IPS DF 4.7 (cell line): ENCODE data around the gene CDH4.
"Not testable (repeated sequence)": the region's sequence is repeated elsewhere in the genome, so short reads cannot be mapped to it uniquely, and the experiment has no call there.

Experiments
- DNase-seq: peaks from one replicate; pipeline ENCODE4 v3.0.0-alpha.2; 2013; ENCODE audit warnings: low spot score; ENCODE audit errors: extremely low read depth

The CDH4 gene

DNA sequence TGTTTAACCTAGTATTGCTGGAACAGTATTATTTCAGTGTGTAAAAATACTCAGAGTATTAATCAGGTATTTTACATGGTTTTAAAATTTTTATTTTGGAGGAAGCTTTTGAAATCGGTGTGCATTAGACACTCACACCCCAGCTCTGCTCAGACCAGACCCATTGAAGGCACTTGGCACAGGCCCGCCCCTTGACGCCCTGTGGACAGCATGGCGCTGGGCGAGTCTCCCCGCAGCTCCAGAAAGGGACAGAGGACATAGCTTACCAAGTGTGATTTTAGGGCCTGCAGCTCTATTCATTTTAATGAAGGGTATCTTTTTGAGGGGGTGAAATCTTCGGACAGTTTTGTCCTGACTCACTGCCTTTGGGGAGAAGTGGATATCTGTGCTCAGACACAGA lies 164.5 kb downstream of the CDH4 start:
- no peak for DNase-seq

DNA sequence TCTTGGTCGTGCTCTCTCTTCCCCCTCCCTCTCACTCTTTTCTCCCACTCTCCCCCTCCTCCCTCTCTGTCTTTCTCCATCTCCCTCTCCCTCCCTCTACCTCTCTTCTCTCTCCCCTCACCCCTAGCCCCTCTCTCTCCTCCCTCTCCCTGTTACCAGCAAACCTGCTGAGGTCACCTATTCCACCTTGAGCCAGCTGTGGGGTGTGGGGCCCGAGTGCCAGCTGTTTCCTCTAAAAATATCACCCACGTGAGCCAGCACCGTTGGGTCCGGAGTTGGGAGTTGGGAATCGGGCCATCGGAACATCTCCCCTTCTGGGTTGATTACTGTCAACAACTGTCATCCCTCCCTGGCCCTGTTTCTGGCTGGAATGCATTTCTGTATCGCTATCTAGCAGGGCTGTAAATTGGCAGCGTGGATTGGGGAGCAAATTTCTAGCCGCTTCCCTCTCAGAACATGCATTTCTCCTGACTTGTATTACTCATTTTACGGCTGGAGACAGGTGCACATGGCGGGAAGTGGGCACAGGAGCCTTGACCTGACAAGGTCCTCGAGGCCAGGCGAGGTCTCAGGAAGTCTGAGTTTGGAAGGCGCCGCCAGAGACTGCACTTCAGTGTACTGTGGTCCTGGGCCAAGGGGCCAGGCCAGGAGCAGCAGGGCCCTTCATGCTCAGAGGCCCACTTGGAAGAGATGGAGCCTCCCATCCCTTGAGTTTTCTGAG lies 165.3 kb downstream of the CDH4 start:
- DNase-seq = no peak

DNA sequence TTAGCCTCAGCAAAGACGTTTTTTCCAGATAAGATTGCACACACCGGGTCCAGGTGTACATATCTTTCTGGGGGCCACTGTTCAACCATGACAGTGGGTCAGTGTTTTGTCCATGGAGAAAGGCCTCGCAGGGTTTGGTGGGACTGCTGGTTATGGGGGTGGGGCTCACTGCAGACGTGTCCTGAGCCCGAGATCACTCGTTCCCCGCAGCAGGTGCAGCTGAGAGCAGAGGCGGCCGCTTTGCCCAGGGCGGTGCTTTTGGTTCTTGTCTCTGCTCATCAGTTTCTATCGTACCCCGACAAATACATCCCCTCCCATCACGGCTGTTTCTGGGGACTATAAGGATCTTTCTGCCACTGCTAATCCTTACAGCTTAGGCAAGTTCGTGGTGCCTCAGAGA lies 166.9 kb downstream of the CDH4 start:
- no peak for DNase-seq

DNA sequence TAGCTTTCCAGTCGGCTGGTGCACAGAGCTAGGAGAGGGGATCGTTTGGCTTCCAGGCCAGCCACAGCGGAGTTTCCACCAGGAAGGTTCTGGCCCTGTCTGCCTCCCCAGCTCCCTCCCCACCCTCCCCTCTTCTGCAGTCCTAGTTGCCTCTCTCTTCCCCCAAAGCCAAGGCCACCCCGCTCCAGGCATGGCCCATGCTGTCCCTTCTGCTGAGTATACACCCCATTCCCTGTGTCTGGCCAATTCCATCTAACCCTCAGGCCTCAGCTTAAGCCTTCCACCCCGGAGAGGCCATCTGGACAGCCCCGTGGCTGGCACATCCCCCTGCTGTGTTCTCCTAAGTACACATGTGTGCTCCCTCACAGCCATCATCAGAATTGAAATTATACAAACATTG lies 167.4 kb downstream of the CDH4 start:
- no peak for DNase-seq

DNA sequence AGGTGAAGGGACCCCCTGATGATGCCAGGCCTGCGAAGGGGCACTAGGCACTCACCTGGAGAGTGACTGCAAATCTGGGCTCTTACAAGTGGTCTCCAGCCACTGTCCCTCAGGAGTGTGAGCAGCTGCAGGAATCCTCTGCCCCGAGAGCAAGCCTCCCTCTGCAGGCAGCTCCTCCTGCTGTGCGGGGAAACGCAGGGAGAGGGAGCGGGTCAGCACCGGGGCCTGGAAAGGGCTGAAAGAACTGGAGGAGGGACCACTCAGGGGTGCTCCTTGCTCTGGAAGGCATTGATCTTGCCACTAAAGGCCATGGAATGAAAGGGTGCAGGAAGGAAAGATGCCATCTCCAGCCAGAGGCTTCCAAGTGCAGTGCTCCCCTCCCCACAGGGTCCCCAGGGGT lies 168.0 kb downstream of the CDH4 start:
- no peak for DNase-seq

DNA sequence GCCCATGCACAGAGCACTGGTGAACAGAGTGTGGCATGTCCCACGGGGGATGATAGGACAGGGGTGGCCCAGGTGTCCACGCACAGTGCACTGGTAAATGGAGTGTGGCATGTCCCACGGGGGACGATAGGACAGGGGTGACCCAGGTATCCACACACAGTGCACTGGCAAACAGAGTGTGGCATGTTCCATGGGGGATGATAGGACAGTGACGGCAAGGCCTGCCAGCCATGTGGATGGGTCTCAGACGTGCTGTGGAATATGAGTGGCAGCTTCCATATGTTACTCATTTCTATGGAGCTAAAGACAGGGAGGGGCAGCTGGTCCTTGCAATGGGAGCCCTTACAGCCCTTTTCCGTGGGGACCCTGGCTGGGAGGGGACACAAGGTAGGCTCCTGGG lies 168.7 kb downstream of the CDH4 start:
- no peak for DNase-seq

DNA sequence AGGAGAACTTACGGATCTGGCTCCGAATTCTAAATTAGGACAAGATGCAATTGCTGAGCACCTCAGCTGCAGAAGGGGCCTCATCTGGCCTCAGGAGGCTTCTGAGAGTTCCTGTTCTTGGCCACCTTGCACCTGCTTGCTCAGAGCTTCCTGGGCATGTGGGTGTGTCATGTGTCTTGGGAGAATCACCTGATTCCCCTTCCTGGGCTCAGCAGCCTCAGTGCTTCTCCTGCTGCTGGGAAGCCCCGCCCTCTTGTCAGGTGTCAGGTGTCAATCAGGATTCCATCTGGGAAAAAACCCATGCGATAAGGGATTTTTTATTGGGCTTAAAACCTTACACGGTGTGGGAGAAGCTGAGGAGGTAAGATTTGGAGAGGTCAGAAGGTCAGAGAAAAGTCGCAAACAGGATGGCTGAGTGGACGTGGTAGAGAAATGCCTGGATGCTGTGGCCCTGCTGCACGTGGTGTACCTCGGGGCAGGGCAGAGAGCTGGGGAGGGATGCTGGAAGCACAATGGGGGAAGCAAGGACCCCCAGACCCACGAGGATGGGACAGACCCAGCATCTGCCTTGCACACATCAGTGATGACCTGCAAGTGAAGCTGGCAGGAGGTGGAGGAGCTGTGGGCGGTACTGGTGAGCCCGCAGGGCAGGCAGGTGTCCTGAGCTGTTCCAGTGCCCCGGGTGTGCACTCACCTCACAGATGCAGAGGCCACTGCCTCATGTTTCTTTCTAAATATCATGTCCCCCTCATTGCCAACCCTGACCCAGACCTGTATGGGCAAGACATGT lies 170.8 kb downstream of the CDH4 start:
- no peak for DNase-seq

DNA sequence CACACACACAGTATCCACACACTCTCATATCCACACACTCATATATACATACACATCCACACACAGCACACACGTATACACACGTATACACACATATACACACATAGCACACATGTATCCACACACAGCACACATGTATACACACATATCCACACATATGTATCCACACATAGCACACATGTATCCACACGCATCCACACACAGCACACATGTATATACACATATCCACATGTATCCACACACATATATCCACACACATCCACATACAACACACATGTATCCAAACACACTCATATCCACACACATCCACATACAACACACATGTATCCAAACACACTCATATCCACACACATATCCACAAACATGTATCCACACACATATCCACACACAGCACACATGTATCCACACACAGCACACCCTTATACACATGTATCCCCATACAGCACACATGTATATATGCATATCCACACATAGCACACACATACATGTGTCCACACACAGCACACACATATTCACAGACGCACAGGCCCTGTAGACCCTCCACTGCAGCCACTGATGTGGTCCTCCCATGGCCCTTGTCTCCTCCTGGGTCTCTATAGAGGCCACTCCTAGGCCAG lies 172.1 kb downstream of the CDH4 start:
- no peak for DNase-seq

DNA sequence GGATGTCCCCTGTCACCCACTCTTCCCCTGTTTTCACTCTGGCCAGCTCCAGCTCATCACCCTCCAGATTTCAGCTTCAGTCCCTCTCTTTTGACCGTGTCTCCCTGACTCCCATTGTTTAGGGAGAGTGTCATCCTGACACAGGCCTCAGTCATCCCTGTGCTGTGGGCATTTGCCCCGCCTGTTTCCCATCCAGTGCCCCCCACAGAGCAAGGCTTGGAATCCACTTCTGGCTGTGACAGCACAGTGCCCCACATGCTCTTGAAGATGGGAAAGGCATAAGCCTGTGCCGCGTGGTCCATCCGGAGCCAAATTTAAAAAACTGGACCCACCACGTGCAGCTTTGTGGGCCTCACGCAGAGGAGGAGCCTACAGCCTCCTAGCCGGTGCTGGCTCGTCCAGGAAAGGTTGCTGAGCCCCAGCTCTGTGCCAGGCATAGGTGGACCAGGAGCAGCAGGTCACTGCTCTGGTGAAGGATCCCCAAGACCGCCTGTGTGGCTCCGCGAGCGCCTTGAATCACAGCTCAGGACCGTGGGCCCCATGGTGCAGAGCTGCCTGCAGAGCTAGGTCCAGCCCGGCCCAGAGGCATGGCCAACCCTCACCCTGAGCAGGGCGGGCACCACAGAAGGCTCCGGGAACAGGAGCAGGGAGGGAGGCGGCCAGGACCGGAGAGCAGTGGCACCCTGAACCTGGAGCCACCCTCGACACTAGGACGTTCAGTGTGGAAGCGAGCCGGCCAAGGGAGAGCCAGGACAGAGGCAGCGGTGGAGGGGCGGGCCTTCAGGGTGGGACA lies 172.8 kb downstream of the CDH4 start:
- DNase-seq = no peak

DNA sequence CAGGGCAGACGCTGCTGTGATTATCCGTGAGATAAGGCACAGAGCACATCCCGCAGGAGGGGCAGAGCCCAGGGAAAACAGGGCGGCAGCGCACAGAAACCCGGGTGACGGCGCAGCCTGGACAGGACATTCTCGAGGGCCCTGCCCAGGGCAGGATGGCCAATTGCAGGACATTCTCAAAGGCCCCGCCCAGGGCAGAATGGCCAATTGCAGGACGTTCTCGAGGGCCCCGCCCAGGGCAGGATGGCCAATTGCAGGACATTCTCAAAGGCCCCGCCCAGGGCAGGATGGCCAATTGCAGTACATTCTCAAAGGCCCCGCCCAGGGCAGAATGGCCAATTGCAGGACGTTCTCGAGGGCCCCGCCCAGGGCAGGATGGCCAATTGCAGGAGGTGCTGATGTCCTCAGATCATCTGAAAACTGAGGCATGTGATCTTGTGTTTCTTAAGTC lies 173.5 kb downstream of the CDH4 start:
- DNase-seq = not testable (repeated sequence)

DNA sequence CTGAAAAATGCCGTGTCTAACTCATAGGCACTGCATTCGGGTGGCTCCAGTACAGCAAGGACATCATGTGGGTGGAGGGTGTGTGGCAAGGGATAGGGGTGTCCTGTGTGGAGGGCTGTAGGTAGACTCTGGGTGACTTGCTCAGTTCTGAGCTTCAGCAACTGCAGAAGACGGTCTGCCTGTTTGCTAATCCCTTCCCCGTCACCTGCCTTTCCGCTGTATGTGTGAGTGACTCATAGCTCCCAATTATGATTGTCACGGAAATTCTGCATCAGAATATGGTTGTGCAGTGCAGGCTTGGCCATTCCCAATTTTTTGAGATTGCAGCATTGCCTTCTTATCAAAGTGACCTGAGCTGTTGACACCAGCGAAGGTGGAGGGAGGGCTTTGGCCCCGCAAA lies 174.3 kb downstream of the CDH4 start:
- DNase-seq = no peak

DNA sequence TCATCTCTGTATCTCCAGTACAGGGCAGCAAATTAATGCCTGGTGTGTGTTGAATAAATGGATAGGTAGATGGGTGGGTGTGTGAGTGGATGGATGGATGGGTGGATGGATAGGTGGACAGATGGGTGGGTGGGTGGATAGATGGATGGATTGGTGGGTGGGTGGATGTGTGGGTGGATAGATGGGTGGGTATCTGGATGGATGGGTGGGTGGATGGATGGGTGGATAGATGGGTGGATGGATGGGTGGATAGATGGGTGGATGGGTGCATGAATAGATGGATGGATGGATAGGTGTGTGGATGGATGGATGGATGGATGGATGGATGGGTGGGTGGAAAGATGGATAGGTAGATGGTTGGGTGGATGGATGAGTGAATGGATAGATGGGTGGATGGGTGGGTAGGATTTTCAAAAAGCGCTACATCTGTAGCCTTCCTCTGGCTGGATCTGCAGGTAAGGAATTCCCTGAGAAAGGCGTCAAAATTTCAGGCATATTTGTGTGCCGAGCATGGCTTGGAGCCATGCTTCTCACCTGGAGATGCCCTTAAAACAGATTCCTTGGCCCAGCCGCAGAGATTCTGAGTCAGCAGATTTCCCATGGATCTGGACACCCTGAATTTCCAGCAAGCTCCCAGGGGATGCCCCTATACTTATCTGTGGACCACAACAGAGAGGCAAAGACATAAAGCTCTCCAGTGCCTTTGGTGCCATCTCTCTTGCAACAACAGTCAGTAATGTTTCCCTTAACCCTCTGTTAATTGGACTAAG lies 177.6 kb downstream of the CDH4 start:
- DNase-seq = no peak

DNA sequence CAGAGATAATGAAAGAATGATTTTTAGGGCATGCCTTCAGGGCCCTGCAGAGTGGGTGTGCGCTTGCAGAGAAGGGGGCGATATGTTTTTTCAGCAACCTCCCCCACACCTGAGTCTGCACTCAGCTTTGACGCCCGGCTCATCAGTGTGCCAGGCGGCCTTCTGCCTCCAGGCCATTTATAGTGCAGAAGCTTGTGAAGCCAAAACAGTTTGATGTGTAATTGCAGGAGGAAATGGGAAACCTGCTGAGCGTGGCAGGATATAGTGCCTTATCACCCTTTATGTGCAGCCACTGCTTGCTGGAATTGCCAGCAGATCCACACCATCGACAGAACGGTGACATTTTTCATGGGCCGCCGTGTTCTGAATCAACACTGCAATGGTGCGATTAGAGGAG lies 178.2 kb downstream of the CDH4 start:
- DNase-seq = no peak

DNA sequence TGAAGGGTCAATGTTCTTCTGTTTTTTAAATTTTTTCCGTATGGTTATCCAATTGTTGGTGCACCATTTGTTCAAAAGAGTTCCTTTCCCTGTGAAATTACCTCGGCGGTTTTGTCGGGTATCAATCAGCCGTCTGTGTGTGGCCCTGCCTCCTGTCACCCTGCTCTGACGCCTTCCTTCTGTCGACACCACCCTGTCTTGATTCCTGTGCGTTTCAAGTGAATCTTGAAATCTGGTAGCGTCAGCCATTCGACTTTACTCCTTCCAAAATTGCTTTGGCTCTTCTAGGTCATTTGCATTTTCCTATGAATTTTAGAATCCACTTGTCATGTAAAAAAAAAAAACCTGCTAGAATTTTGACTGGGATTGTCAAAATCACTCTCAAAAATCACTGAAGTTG lies 181.1 kb downstream of the CDH4 start:
- no peak for DNase-seq

DNA sequence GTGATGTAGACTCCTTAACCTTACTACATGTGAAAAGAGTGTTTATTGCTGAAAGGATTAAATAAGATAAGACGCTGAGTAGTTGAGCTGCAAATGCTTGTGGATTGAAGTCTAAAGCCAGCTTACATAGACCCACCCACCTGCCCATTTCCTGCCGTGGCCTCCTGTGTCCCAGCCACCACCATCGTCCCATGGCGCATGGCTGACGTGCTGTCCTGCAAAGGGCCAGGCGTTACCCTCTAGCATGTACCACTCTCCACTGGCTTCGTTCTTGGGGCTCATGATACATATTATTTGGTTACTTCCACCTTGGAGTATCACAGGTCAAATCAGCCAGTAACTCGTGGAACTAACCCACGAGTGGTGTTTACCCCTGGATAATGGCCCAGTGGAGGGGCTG lies 181.8 kb downstream of the CDH4 start:
- no peak for DNase-seq

DNA sequence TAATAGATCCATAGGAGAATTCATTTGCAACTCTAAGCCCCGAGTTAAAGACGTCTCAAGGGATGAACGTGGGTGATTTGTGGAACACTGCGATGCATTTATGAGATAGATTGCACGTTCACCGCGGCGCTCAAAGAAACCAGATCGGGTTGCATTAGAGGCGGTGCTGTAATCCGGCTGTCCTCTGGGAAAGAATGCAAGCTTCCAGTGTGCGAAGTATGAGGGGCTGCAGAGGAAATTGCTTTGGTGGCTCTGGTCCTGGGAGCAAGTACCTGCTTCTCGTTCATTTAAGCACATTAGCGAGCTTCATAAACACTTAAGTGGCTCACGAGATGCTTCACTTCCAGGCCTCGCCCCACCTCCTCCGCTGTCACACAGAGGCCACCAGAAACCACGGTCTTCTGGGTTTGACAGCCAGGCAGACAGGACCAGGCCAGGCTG lies 182.3 kb downstream of the CDH4 start:
- no peak for DNase-seq

DNA sequence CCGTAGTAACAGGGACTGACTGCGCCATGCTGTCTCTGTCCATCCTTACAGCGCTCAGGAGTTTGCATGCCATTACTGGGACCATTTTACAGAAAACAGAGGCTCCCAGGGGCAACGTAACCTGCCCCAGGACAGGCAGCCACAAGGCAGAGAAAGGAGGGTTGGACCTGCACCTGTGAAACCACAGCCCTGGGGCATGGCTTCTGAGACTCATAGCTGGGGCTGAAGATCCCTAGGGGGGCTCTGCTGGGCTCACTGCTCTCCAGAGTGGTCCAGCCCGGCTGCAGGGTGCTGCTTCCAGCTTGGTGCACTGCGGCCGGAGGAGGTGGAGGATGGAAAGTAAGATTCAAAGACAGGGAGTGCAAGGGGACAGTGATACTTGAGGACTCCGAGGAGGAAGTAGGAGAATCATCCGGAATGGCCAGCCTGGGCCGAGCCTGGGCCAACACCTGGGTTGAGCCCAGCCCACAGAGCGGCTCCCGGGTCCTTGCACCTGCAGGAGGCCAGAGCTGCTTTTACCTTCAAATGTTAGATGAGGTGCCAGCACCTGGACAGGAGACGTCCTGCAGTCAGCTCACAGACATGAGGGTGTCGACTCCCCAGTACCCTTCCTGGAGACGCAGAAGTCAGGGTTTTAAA lies 183.2 kb downstream of the CDH4 start:
- no peak for DNase-seq

DNA sequence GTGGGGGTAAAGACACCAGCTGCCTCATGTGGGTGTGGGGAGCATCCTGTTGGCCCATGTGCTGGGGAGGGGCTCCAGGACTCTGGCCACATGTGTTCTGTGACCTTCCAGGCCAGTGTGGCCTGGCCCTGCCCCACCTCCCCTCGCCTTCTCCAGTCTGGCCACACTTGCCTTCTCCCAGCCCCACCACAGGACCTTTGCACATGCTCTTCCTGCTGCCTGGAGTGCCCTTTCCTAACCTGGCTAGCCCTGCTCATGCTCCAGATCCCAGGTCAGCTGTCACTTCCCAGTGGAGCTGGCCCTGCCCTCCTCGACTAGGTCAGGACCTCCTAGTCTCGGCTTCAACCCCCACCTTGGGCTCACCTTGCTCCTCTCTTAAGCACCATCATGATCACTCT lies 183.8 kb downstream of the CDH4 start:
- DNase-seq = no peak

DNA sequence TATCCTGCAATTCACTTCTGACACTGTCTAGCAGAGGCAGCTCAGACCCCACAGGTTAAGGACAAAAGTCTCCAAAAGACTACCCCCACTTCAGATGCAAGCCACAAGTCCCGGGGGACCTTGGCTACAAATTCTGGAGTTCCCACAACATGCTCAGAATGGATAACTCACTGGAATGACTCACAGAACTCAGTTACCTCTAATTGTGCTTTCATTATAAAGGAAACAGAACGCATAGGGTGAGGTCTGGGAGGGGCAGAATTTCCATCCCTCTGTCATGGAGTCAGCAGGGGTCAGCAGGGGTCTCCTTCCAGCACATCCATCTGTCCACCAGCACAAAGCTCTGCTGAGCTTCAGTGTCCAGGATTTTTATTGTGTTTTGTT lies 184.2 kb downstream of the CDH4 start:
- DNase-seq = no peak

DNA sequence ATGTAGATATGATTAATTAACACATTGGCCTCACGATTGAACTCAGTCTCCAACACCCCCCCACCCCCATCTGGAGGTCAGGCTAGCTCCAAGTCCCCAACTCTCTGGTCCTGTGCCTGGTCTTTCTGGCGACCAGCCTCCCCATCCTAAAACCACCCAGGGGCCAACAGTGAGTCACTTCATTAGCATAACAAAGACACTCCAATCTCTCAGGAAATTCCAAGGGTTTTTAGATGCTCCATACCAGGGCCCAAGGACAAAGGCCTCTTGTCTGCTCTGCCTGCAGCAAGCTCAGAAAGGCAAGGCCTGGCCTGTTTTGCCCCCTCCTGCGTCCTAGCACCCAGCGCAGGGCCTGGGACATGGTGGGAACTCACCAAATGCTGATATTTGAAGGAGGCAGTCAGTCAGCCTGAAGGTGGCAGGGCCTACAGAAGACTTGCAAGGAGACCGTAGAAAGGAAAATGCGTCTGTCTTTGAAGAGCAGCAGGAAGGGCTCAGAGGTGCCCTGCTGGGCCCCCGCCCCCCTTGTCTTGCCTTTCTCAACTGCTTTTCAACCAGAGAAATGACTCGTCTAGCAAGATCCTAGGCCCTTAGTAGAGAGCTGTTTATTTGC lies 184.7 kb downstream of the CDH4 start:
- peak; percentile 98 for DNase-seq
